ENCODE data around the gene FHAD1.

FHAD1 gene

DNA sequence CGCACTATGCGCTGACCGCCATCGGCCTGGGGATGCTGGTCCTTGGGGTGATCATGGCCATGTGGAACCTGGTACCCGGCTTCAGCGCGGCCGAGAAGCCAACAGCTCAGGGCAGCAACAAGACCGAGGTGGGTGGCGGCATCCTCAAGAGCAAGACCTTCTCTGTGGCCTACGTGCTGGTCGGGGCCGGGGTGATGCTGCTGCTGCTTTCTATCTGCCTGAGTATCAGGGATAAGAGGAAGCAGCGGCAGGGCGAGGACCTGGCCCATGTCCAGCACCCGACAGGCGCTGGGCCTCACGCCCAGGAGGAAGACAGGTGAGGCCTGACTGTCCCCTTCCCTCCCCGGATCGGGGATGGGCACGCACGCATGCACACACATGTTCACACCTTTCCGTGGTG lies 31.9 kb upstream of the FHAD1 start:
- intact Hi-C loops (cut with DNase I) = no loop called here
- DNase-seq = no peak

DNA sequence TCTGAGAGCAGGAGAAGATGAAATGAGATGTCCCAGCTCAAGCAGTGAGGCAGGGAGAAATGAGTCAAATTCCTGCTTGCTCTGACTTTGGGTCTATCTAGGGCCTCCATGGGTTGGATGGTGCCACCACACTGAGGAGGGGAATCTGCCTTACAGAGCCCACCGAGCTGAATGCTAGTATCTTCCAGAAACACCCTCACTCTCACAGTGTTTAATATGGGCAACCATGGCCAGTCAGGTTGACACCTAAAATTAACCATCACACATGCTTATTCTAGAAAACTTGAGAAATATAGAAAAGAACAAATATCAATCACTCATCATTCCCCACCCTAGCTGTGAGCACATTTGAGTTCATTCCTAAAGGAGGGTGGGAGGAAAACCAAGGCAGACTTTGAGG lies 29.4 kb upstream of the FHAD1 start:
- intact Hi-C loops (cut with DNase I) = no loop called here
- no peak for DNase-seq

- no peak for DNase-seq
Measured at GRCh38 chr1:15218287-15219279, 28.4 kb upstream of the FHAD1 start.

DNA sequence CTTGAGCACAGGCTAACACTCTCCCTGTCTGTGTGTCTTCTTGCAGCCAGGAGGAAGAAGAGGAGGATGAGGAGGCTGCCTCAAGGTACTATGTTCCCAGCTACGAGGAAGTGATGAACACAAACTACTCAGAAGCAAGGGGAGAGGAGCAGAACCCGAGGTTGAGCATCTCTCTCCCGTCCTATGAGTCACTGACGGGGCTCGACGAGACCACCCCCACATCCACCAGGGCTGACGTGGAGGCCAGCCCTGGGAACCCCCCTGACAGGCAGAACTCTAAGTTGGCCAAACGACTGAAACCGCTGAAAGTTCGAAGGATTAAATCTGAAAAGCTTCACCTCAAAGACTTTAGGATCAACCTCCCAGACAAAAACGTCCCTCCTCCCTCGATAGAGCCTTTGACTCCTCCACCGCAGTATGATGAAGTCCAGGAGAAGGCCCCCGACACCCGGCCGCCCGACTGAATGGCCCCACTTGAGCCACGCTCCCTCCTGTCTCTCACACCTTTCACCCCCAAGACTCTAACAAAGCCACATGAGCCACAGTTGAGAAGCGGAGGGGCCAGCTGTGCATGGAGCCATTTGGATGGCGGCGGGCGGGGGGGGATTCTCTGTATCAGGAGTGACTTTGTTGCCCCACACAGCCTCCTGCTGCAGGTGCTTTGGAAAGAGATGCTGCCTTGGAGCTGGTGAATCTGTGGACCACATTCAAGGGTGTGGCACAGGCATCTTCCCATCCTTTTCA lies 27.6 kb upstream of the FHAD1 start:
- intact Hi-C loops (cut with DNase I) = no loop called here

More at GRCh38 chr1:15218287-15219279, 28.4 kb upstream of the FHAD1 start:
- intact Hi-C loops (cut with DNase I) = no loop called here

GRCh38 chr1:15220024-15220392 lies 27.0 kb upstream of the FHAD1 start:
- DNase-seq = no peak
- intact Hi-C loops (cut with DNase I) = no loop called here

More for the DNA sequence above, 27.6 kb upstream of the FHAD1 start:
- DNase-seq = no peak

DNA sequence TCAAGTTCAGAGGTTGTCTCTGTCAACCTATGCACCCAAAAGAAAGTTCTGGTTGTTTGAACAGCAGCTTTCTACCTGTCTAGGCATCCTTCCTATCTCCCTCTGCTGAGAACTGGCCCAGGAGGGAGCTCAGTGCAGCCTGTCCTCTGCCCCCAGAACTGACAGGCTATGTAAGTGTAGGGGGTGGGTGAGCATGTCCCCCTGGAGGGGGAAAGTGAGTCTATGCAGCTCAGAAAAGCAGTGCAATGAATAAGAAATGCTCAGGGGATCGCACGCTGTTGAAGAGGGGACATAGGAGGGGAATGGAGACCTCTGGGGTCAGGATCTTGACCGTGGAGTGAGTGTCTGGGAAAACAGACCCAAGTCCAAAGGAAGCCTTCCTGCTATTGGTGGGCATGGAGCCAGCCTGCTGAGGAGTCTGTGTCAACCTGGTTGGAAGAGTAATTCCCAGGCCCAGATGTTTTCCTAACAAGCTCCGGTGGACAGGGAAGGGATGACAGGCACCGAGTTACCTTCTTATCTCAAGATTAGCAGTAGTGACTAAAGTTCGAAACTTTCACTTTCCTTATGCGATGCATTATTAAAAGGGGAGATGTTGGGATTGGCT lies 26.1 kb upstream of the FHAD1 start:
- DNase-seq = no peak
- intact Hi-C loops (cut with DNase I) = no loop called here

DNA sequence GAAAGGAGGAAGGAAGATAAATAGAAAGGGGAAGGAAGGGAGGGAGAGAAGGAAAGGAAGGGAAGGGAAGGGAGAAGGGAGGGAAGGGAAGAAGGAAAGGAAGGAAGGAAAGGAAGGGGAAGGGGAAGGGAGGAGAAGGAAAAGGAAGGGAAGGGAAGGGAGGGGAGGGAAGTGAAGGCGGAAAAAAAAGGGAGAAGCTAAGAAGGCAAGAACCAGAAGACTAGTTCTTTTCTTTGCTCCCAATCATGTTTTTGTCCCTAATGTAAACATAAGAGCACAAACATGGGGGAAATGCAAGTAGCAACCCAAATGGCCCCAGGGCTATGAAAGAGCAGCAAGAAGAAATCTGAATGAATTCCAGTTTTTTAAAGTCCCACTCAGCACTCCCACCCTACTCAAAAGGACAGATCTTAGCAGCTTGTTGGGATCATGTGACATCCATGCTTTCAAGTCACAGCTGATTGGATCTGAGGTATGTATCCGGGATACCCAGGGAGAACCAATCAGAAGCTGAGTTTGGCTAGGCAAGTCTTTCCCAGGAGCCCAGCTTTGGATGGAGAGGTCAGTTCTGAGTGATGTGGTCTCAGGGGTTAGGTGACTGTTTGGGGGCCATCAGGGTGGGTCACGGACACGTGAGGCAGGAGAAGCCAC lies 24.2 kb upstream of the FHAD1 start:
- intact Hi-C loops (cut with DNase I) = no loop called here
- DNase-seq = no peak

DNA sequence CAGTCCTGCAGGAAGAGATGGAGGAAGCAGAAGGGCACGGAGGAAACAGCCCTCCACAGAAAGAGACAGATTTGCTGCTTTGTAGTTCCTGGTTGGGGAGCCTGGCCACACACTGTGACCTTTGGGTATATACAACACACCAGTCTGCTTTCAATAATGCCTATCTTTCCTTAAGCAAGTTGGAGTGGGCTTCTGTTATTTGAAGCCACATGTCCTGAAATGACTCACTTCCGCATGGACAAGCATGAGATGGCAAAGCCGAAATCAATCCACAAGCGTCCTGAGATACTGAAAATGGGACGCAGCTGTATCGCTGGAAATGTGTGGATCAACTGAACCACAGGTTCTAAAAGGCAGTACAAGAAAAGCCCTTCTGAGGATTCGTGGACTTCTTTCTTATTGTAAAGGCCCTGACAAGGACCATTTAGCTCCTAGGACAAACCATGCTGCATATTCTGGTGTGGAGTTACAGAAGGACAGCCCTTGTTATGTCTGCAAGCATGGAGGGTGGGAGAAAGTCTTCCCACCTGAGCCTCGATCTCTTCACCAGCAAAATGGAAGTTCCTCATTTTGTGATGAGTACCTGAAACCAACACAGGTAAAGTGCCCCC lies 22.7 kb upstream of the FHAD1 start:
- DNase-seq = peak in 3 of 42 donors; percentile 12 to 26 (median 26)

DNA sequence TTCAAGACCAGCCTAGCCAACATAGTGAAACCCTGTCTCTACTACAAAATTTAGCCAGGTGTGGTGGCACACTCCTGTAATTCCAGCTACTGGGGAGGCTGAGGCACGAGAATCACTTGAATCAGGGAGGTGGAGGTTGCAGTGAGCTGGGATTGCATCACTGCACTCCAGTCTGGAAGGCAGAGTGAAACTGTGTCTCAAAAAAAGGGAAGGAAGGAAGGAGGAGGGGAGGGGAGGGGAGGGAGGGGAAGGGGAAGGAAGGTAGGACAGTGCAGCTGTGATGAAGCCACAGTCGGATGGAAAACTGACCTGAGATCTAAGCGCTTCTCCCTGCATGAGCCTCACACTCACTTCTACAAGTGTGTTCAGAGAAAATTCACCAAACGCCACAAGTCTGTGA lies 22.0 kb upstream of the FHAD1 start:
- intact Hi-C loops (cut with DNase I) = no loop called here
- no peak for DNase-seq

More for the DNA sequence above, 22.7 kb upstream of the FHAD1 start:
- intact Hi-C loops (cut with DNase I) = no loop called here

DNA sequence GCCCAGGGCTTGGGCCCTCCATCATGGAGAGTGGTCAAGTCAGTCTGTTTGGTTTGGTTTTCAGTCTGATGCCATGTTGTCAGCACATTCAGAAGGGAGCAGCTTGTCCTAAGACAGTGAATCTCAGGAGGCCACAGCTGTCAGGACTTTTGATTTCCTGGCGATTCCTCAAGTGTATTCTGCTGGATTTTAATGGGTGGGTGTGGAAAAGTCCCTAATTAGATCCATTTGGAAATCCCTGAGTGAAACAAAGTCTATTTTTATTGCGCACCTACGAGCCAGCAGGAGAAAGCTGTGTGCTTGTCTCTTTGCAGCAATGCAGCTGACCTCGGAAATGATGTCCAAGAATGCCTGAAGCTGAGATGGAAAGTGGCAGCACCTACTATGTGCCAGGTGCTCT lies 21.6 kb upstream of the FHAD1 start:
- DNase-seq = no peak
- intact Hi-C loops (cut with DNase I) = no loop called here

GRCh38 chr1:15226388-15227255 lies 20.4 kb upstream of the FHAD1 start:
- DNase-seq = no peak
- intact Hi-C loops (cut with DNase I) = no loop called here

- intact Hi-C loops (cut with DNase I) = no loop called here
- DNase-seq = no peak
Measured at GRCh38 chr1:15229707-15230131, 17.3 kb upstream of the FHAD1 start.

DNA sequence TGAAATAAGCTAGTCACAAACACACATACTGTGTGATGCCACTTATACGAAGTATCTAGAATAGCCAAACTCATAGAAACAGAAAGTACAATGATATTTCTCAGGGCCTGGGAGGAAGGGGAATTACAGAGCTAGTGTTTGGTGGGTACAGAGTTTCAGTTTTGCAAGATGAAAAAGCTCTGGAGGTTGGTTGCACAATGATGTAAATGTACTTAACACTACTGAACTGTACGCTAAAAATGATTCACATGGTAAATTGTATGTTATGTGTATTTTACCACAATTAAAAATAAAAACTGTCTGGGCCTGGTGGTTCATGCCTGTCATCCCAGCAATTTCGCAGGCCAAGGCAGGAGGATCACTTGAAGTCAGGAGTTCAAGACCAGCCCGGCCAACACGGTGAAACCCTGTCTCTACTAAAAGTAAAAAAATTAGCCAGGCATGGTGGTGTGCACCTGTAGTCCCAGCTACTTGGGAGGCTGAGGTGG lies 15.3 kb upstream of the FHAD1 start:
- no peak for DNase-seq

GRCh38 chr1:15233689-15234088 lies 13.3 kb upstream of the FHAD1 start:
- intact Hi-C loops (cut with DNase I) = no loop called here

More for the DNA sequence above, 15.3 kb upstream of the FHAD1 start:
- intact Hi-C loops (cut with DNase I) = no loop called here

DNA sequence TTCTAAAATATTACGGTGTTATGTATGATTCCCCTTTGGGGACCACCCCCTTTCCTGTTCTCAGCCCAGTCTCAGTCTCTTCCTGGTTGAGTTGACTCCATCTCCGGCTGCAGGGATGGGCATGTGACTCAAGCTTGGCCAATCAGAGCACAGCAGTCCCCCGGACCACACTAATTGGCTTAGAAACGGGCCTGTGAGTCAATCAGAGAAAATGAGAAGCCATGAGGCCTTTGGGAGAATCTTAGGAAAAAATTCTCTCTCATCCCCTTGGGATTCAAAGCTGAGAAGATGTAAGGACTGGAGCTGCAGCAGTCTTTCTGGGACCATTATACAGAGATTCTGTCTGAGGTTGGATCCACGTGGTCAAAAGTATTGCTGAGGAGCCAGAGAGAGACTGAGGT lies 10.7 kb upstream of the FHAD1 start:
- peak in 2 of 42 donors; percentile 28 to 34 for DNase-seq
- intact Hi-C loops (cut with DNase I) = no loop called here

More at GRCh38 chr1:15233689-15234088, 13.3 kb upstream of the FHAD1 start:
- DNase-seq = no peak

- intact Hi-C loops (cut with DNase I) = no loop called here
- DNase-seq = peak in 1 of 42 donors; percentile 29
Measured at GRCh38 chr1:15236746-15237145, 10.3 kb upstream of the FHAD1 start.

GRCh38 chr1:15238789-15239188 lies 8.2 kb upstream of the FHAD1 start:
- DNase-seq = no peak
- intact Hi-C loops (cut with DNase I) = no loop called here

GRCh38 chr1:15242766-15243165 lies 4.3 kb upstream of the FHAD1 start:
- no peak for DNase-seq
- intact Hi-C loops (cut with DNase I) = no loop called here

All from head of caudate nucleus (tissue), 42 donors.